Activated naive CD8-positive, alpha-beta T cell treated with anti-CD3 and anti-CD28 coated beads, Interleukin-2, amount 50 U/mL, for 24 hours (primary cell): ENCODE data around the gene NUMB.

ENCODE experiments used
- ATAC-seq: fragments of 150-1000 bp; cut with Tn5 transposase; one replicate; pipeline ENCODE4 v1.10.0; 2021
- DNase-seq: peaks from one replicate; pipeline ENCODE4 v3.0.0; 2021
- H3K27ac Mint-ChIP-seq: one replicate; pipeline ENCODE4 v1.8.0; 2021; ENCODE audit warnings: mild to moderate bottlenecking, mixed read lengths
- H3K27me3 Mint-ChIP-seq: one replicate; pipeline ENCODE4 v1.8.0; 2021; ENCODE audit warnings: mixed read lengths
- H3K36me3 Mint-ChIP-seq: one replicate; pipeline ENCODE4 v1.8.0; 2021; ENCODE audit warnings: low read depth, mixed read lengths
- H3K4me1 Mint-ChIP-seq: one replicate; pipeline ENCODE4 v1.8.0; 2021; ENCODE audit warnings: mixed read lengths
- H3K4me3 Mint-ChIP-seq: one replicate; pipeline ENCODE4 v1.8.0; 2021; ENCODE audit warnings: mild to moderate bottlenecking, moderate library complexity, mixed read lengths
- H3K9me3 Mint-ChIP-seq: one replicate; pipeline ENCODE4 v1.8.0; 2021; ENCODE audit warnings: mixed read lengths

Gene NUMB

DNA sequence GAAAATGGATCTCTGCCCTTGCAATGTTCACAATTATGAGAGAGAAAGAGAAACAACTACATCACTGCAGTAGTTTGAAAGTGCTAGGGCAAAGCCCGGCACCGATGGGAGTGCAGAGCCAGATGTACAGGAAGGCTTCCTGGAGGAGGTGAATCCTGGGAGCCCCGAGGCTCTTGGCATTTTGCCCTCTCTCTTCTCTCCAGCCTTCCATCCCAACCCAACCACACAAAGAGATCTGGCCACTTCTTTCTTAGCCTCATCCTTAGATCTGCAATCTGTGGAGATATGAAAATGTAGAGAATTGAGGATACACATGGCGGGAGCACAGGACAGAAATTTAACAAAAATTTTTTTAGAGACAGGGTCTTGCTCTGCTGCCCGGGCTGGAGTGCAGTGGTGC, 224.3 kb downstream of the NUMB start:
- no peaks in the 10 kb centered on the region for H3K9me3 Mint-ChIP-seq
- ATAC-seq (no peak), DNase-seq (no peak)
- no peak overlapping the region for H3K4me3 Mint-ChIP-seq
- H3K36me3 Mint-ChIP-seq, result no peaks in the 10 kb centered on the region
- H3K27ac Mint-ChIP-seq, result no peak overlapping the region
- H3K4me1 Mint-ChIP-seq, result peaks cover 16% of the 10 kb centered on the region
- H3K27me3 Mint-ChIP-seq, result peaks cover 53% of the 10 kb centered on the region

DNA sequence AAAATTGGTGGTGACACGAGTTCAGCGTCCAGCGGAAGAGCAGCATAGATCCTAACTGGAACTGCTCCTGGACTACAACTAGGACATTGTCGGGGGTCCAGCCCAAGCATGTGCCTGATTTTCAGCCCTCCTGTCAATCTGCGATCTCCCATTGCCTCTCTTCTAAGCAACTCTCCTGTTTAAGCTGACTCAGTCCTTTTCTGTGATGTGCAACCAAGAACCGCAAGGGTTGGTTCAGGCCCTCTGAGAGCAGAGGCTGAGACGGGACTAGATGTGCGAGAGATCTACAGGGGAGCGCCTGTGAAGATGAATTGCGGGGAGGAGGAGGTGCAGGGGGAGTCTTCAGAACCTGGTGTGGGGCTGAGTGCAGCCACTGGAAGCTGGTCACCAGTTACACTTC, 224.8 kb downstream of the NUMB start:
- Mint-ChIP-seq H3K9me3 (no peaks in the 10 kb centered on the region), H3K36me3 (no peaks in the 10 kb centered on the region), H3K4me3 (no peak overlapping the region), H3K27me3 (peaks cover 48% of the 10 kb centered on the region), H3K27ac (no peak overlapping the region), H3K4me1 (peaks cover 13% of the 10 kb centered on the region)
- DNase-seq (no peak), ATAC-seq (no peak)

DNA sequence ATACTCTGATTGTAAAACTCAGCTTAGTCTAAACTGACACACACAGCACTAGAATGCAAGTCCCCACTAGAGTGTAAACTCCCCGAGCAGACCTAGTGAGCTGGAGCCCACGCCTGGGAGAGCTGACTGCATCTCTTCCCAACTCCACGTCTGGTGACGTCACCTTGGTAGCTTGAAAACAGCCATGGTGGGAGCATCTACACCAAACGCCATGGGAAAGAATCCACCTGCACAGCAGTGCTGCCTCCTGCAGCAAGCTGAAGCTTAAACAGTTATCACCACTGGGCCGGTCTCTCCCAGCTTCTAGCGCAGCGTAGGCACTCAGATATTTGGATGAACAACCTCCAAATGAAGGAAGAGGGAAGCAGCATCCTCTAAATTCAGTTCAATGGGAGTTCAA, 225.4 kb downstream of the NUMB start:
- Mint-ChIP-seq H3K9me3 (no peaks in the 10 kb centered on the region), H3K4me3 (no peak overlapping the region), H3K27me3 (peaks cover 44% of the 10 kb centered on the region), H3K4me1 (peaks cover 9% of the 10 kb centered on the region), H3K27ac (no peak overlapping the region), H3K36me3 (no peaks in the 10 kb centered on the region)
- DNase-seq (no peak), ATAC-seq (no peak)

DNA sequence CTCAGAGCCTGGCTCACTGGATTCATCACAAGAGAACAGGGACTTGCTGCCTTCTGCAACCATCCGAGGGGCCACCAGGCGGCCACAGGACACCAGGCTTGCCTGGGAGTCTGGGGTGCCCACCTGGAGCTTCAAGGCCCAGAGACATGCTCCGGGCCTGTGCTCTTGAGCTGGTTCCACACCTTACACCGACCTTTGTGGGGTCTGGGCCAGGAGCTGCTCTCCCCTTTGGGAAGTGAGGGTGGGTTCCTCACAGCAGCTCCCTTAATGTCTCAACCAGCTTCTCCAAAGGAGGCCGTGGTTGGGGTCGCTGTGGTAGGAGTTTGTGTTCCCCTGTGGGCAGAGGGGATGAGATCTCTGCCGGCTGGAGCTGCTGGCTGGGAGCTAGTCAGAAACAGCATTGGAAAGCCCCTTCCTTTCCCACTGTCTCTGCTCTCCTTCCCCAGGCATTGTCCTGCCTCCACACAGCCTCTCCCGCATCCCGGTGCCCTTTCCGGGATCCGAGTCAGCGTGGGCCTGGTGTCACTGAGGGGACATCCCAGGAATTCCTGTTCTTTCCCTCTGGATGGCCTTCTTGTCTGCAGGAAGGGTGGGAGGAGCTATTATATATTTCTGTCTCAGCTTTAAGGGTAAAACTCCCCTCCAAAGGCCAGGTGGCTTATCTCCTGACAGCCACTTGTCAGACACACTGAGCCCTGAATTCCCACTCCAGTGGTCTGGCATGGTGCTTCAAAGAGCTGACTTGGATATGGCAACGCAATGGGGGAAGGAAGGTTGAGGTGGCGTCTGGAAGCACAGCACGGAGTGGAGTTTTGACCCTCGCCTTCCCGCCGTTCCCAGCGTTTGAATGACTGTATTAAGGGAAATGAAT, 226.1 kb downstream of the NUMB start:
- Mint-ChIP-seq H3K4me1 (peaks cover 9% of the 10 kb centered on the region), H3K27me3 (peaks cover 44% of the 10 kb centered on the region), H3K4me3 (no peak overlapping the region), H3K9me3 (no peaks in the 10 kb centered on the region), H3K27ac (no peak overlapping the region), H3K36me3 (no peaks in the 10 kb centered on the region)
- DNase-seq (no peak), ATAC-seq (peak; percentile 9)

DNA sequence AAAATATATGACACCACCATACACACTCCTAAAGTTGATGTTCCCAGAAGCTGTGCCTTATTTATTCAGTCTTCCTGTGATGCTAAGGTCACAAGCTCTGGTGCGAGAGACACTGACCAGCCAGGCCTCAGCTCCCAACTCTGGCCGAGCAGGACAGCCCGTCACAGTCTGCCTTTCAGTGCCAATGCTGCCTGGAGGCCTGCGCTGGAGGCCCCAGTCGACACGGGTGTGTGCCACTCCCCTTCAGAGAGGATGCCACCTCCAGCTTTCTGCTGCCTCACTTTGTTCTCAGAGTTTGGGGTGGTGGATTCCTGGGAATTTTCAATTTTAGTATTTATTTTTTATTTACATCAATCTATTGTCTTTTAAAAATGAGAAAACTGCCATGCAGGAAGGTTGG, 228.3 kb downstream of the NUMB start:
- H3K4me3 Mint-ChIP-seq, result no peak overlapping the region
- H3K27ac Mint-ChIP-seq, result no peak overlapping the region
- DNase-seq (no peak), ATAC-seq (no peak)
- peaks cover 23% of the 10 kb centered on the region for H3K27me3 Mint-ChIP-seq
- peaks cover 3% of the 10 kb centered on the region for H3K36me3 Mint-ChIP-seq
- H3K9me3 Mint-ChIP-seq, result no peaks in the 10 kb centered on the region
- no peaks in the 10 kb centered on the region for H3K4me1 Mint-ChIP-seq

DNA sequence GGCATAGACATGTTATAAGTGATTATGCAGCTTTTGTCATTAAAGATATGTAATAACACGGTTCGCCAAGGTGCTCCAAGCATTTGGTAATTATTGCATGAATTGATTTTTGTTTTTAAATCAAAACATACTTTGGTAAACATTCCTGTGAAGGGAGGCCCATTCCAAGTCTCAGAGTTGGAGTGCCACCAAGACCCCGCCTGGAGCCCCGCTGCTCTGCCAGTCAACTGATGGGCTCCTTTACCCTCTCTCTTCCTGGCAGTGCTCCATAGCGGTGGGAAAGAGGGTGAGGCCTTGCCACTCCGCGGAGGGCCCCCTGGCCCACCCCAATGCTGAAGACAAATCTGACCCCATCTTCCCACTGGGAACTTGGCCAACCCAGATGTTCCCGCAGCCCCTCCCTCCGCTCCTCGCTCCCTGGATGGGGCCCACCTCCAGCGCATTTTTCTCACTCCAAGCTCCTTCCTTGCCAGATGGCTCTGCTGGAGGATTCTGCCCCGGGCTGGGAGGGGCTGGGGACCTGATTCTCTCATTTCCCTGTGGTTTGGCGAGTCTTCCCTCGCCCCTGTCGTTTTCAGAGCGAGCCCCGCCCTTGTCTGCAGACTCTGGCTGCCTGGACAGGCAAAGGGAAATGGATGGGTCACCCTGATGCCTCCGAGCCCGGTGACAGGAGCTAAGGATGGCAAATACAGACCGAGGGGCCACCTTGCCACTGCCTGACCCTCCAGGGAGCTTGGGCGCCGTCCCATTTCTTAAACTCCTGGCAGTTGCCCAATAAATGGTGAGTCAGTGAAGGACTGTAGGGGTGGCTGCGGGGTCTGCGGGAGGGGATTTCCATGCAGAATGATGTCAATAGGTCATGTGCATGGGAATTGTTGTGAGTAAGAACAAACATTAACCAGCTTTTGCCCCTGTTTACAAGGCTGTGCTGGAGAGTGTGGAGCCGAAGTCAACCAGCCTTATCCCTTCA, 230.2 kb downstream of the NUMB start:
- Mint-ChIP-seq H3K4me3 (no peak overlapping the region), H3K27ac (no peak overlapping the region), H3K36me3 (peaks cover 3% of the 10 kb centered on the region), H3K4me1 (no peaks in the 10 kb centered on the region), H3K9me3 (no peaks in the 10 kb centered on the region), H3K27me3 (peaks cover 6% of the 10 kb centered on the region)
- no peak for DNase-seq
- ATAC-seq, result no peak

DNA sequence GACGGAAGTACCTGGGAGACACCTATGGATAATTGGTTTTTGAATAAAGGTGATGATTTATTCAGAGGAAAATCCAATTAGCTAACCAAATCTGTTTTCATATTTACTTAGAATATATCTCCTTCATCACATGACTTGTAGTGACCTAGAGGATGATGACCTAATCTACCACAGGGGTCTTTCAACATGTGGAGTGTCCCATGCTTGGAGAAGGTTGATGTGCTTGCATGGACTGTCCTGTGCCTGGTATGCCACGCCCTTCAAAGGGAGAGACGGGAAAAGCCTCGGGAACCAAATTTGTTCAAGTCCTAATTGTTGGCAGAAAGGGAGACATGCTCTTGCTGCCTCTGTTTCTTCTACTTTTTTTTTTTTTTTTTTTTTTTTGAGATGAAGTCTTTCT, 232.8 kb downstream of the NUMB start:
- Mint-ChIP-seq H3K9me3 (no peaks in the 10 kb centered on the region), H3K27ac (no peak overlapping the region), H3K36me3 (peaks cover 3% of the 10 kb centered on the region), H3K4me3 (no peak overlapping the region), H3K27me3 (no peaks in the 10 kb centered on the region), H3K4me1 (peaks cover 5% of the 10 kb centered on the region)
- no peak for ATAC-seq
- DNase-seq, result no peak
